Natural killer cell (primary cell): ENCODE results near the gene SNAPC2. TPM values are rescaled to one million over a fixed set of nuclear protein-coding genes. Genes with fewer than 3 reads are reported as not detected.

Experiments
- ATAC-seq, 3 donors: fragments of 150-1000 bp in 2 of 3; fragments of 200-7000 bp in 1 of 3; cut with Tn5 transposase; 1 replicate in 1 of 3; 2 replicates in 2 of 3; pipeline ENCODE4 v1.10.0; 2021; ENCODE audit warnings: mild to moderate bottlenecking in 2 of 3, moderate library complexity in 2 of 3
- DNase-seq, 2 donors: peaks; one replicate each; pipeline versions ENCODE4 v3.0.0 to v3.0.0-alpha.2; 2013 to 2021; ENCODE audit warnings: mixed read lengths in 1 of 2
- H3K27ac ChIP-seq: one replicate; pipeline ENCODE4 v1.5.1; 2013; ENCODE audit warnings: mild to moderate bottlenecking, low read length
- H3K27me3 ChIP-seq: one replicate; pipeline ENCODE4 v1.6.1; 2013; ENCODE audit warnings: low read length; ENCODE audit not compliant: control insufficient read depth, insufficient read depth
- H3K36me3 ChIP-seq: one replicate; pipeline ENCODE4 v1.6.1; 2013; ENCODE audit warnings: low read length; ENCODE audit not compliant: control insufficient read depth, insufficient read depth
- H3K4me1 ChIP-seq: one replicate; pipeline ENCODE4 v1.6.1; 2013; ENCODE audit warnings: low read length; ENCODE audit not compliant: control insufficient read depth, insufficient read depth
- H3K4me3 ChIP-seq: one replicate; pipeline ENCODE4 v1.5.1; 2013; ENCODE audit warnings: low read length
- H3K9me3 ChIP-seq: one replicate; pipeline ENCODE4 v1.6.1; 2013; ENCODE audit warnings: low read length; ENCODE audit not compliant: control insufficient read depth, insufficient read depth
- H3K27ac Mint-ChIP-seq, 2 donors: one replicate each; pipeline ENCODE4 v1.8.0; 2022; ENCODE audit warnings: mild to moderate bottlenecking in 2 of 2, mixed read lengths in 2 of 2, moderate library complexity in 1 of 2
- H3K27me3 Mint-ChIP-seq, 2 donors: one replicate each; pipeline ENCODE4 v1.8.0; 2022; ENCODE audit warnings: low read depth in 2 of 2, mixed read lengths in 2 of 2
- H3K36me3 Mint-ChIP-seq: one replicate; pipeline ENCODE4 v1.8.0; 2022; ENCODE audit warnings: mixed read lengths
- H3K4me1 Mint-ChIP-seq, 2 donors: one replicate each; pipeline ENCODE4 v1.8.0; 2022; ENCODE audit warnings: mixed read lengths in 2 of 2
- H3K4me3 Mint-ChIP-seq: one replicate; pipeline ENCODE4 v1.8.0; 2022; ENCODE audit warnings: mild to moderate bottlenecking, moderate library complexity, mixed read lengths
- H3K9me3 Mint-ChIP-seq, 2 donors: one replicate each; pipeline ENCODE4 v1.8.0; 2022; ENCODE audit warnings: mixed read lengths in 2 of 2
- WGBS: methylation state at CpG from one replicate; pipeline ENCODE4 v1.1.7; 2013; ENCODE audit warnings: missing lambda C conversion rate; ENCODE audit not compliant: insufficient coverage; 5-methylcytosine and 5-hydroxymethylcytosine counted together
- intact Hi-C: fragments of 100-400 bp; cut with micrococcal nuclease; formaldehyde crosslinking; loops from one replicate; pipeline ENCODE4 v1.14.2; 2022
- total RNA-seq, 4 donors: library from RNA; stranded (reverse); fragments of 120-200 nt in 1 of 4; gene quantifications; one replicate each; pipeline versions ENCODE4 v1.2.3 to v1.2.4, GENCODE V29; 2013 to 2022
- TF ChIP-seq, protein P1 (sequence below): fragments of 200-600 bp; IDR thresholded peaks from one replicate; pipeline ENCODE4 v1.8.0; 2022; ENCODE audit warnings: antibody characterized with exemption

Gene SNAPC2
- total RNA-seq, 3 donors from 2014 or later (not counting 1 experiment from before 2014, with no cell fraction given): 22.1 to 32.4 (median 27.1) TPM

DNA sequence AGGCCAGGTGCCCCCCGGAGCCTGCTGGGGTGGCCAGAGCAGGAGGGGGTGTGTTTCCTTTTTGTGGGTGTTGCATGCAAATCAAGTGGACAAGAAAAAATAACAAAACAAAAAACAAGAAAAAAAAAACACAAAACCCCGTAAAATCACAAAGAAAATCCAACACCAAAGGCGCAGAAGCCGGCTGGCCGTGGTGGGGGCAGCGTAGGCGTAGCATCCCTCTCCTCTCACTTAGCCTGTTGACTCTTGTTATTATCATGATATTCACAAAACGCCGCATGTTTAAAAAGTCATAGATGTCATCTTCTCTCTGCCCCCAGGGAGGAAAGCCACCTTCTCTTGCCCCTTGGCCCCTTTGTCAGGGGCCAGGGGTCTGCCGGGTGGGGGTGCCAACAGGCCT, 6.5 kb upstream of the SNAPC2 start:
- 89% methylated on average over 9 of the region's 10 CpGs for WGBS

GRCh38 chr19:7914099-7914498, 6.0 kb upstream of the SNAPC2 start:
- TF ChIP-seq, protein P1, sequence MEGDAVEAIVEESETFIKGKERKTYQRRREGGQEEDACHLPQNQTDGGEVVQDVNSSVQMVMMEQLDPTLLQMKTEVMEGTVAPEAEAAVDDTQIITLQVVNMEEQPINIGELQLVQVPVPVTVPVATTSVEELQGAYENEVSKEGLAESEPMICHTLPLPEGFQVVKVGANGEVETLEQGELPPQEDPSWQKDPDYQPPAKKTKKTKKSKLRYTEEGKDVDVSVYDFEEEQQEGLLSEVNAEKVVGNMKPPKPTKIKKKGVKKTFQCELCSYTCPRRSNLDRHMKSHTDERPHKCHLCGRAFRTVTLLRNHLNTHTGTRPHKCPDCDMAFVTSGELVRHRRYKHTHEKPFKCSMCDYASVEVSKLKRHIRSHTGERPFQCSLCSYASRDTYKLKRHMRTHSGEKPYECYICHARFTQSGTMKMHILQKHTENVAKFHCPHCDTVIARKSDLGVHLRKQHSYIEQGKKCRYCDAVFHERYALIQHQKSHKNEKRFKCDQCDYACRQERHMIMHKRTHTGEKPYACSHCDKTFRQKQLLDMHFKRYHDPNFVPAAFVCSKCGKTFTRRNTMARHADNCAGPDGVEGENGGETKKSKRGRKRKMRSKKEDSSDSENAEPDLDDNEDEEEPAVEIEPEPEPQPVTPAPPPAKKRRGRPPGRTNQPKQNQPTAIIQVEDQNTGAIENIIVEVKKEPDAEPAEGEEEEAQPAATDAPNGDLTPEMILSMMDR: no peak
- DNase-seq (no peak), ATAC-seq (no peak)
- Histone ChIP-seq H3K4me1 (peaks cover 31% of the 10 kb centered on the region), H3K36me3 (peaks cover 31% of the 10 kb centered on the region), H3K4me3 (no peak overlapping the region), H3K9me3 (no peaks in the 10 kb centered on the region), H3K27me3 (peaks cover 27% of the 10 kb centered on the region), H3K27ac (no peak overlapping the region)
- Mint-ChIP-seq H3K27me3 (peaks cover 0 to 19% of the 10 kb centered on the region in 2 donors), H3K36me3 (no peaks in the 10 kb centered on the region), H3K27ac (no peak overlapping the region), H3K9me3 (no peaks in the 10 kb centered on the region), H3K4me1 (peaks cover 5 to 19% of the 10 kb centered on the region in 2 donors), H3K4me3 (no peak overlapping the region)
- intact Hi-C loops: no loop called here
- WGBS: 84% methylated on average over 8 of the region's 12 CpGs

More for the DNA sequence above, 6.5 kb upstream of the SNAPC2 start:
- Histone ChIP-seq H3K36me3 (peaks cover 32% of the 10 kb centered on the region), H3K9me3 (no peaks in the 10 kb centered on the region), H3K4me3 (no peak overlapping the region), H3K27me3 (peaks cover 23% of the 10 kb centered on the region), H3K27ac (no peak overlapping the region), H3K4me1 (peaks cover 27% of the 10 kb centered on the region)
- no peaks in the 10 kb centered on the region for H3K36me3 Mint-ChIP-seq
- no peak overlapping the region for H3K4me3 Mint-ChIP-seq
- ATAC-seq (no peak), DNase-seq (no peak)
- TF ChIP-seq, protein P1: no peak
- H3K9me3 Mint-ChIP-seq: no peaks in the 10 kb centered on the region
- H3K27me3 Mint-ChIP-seq: peaks cover 0 to 19% of the 10 kb centered on the region in 2 donors
- intact Hi-C loops: no loop called here
- H3K4me1 Mint-ChIP-seq: peaks cover 5 to 19% of the 10 kb centered on the region in 2 donors
- H3K27ac Mint-ChIP-seq: no peak overlapping the region

DNA sequence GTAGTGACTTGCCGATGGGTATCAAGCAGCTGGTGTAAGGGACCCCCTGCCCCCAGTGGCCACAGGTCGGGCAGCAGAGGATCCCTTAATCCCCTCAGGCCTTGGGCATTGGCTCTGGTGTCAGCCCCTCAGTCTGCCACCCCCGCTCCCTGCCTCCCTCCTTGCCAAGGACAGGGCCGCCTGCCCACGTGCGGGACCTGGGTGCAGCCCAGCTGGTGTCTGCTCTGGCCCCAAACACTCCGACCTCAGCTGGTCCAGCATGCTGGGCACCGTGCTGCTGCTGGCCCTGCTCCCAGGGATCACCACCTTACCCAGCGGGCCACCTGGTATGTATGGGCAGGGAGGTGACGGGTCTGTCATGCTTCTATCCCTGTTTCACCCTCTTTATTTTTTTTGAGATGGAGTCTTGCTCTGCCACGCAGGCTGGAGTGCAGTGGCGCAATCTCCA, 5.5 kb upstream of the SNAPC2 start, which contains the start of gene TGFBR3L:
Gene TGFBR3L, plus strand, starts transcription at position 233 of the 448 bp plus-strand sequence.
- H3K9me3 Mint-ChIP-seq: no peaks in the 10 kb centered on the region

More for the DNA sequence above, 5.5 kb upstream of the SNAPC2 start, which contains the start of gene TGFBR3L:
- TF ChIP-seq, protein P1: no peak
- 84% methylated on average over 12 of the region's 12 CpGs for WGBS
- no peak within 1 kb of the TSS for H3K27ac ChIP-seq
- no peaks in the 10 kb centered on the region for H3K9me3 ChIP-seq
- no peaks in the 10 kb centered on the region for H3K36me3 Mint-ChIP-seq
- peaks cover 36% of the 10 kb centered on the region for H3K4me1 ChIP-seq
- peaks cover 29% of the 10 kb centered on the region for H3K36me3 ChIP-seq
- H3K4me1 Mint-ChIP-seq: peaks cover 7 to 21% of the 10 kb centered on the region in 2 donors
- ATAC-seq (no peak), DNase-seq (no peak)
- peaks cover 0 to 21% of the 10 kb centered on the region in 2 donors for H3K27me3 Mint-ChIP-seq
- intact Hi-C loops: no loop called here
- peak within 1 kb of the TSS; percentile 60 to 76 for H3K27ac Mint-ChIP-seq
- H3K4me3 Mint-ChIP-seq: peak within 1 kb of the TSS; percentile 72
- no peak within 1 kb of the TSS for H3K4me3 ChIP-seq
- peaks cover 29% of the 10 kb centered on the region for H3K27me3 ChIP-seq
